ENCODE data around the gene ZNF528.

The ZNF528 gene

GRCh38 chr19:52428937-52429336 lies 31.3 kb downstream of the ZNF528 start, which contains the start of gene ZNF534:
Gene ZNF534, plus strand, starts transcription at chr19:52429148. Its CDS starts 2,327 bp downstream, at chr19:52431475.
- Histone ChIP-seq H3K27me3 (ENCODE audit: insufficient read depth, low read length) (no peaks in the 10 kb centered on the region), H3K79me2 (ENCODE audit: insufficient read depth, low read length) (no peaks in the 10 kb centered on the region), H3K9me3 (ENCODE audit: low read length) (no peaks in the 10 kb centered on the region), H3K4me1 (ENCODE audit: insufficient read depth, low read length, severe bottlenecking) (no peaks in the 10 kb centered on the region), H2AFZ (ENCODE audit: low read length) (no peak within 1 kb of the TSS), H3K27ac (ENCODE audit: low read depth, low read length, poor library complexity, severe bottlenecking) (no peak within 1 kb of the TSS), H3K36me3 (ENCODE audit: insufficient read depth, low read length) (no peaks in the 10 kb centered on the region), H3K9ac (ENCODE audit: low read length) (no peak within 1 kb of the TSS), H3K4me3 (ENCODE audit: low read depth, low read length, poor library complexity, severe bottlenecking) (no peak within 1 kb of the TSS), H3K9me2 (ENCODE audit: low read depth, low read length) (no peaks in the 10 kb centered on the region), H3F3A (ENCODE audit: insufficient read depth, low read length) (no peaks in the 10 kb centered on the region), H3K4me2 (ENCODE audit: low read length) (no peak within 1 kb of the TSS), H4K20me1 (ENCODE audit: insufficient read depth, low read length) (no peaks in the 10 kb centered on the region)
- TF ChIP-seq CTCF (IDR thresholded peaks at IDR 0.05; ENCODE audit: low read length): no peak
- no peak for TF ChIP-seq EZH2 (IDR thresholded peaks at IDR 0.05; ENCODE audit: borderline replicate concordance, low read length)

- TF ChIP-seq CTCF (IDR thresholded peaks at IDR 0.05; ENCODE audit: low read length): no peak
- TF ChIP-seq EZH2 (IDR thresholded peaks at IDR 0.05; ENCODE audit: borderline replicate concordance, low read length): no peak
- H3K27ac ChIP-seq (ENCODE audit: low read depth, low read length, poor library complexity, severe bottlenecking): no peak overlapping the region
- peaks cover 9% of the 10 kb centered on the region; the same call in 1 of the 2 replicates for H3K9me3 ChIP-seq (ENCODE audit: low read length)
Observed at GRCh38 chr19:52442179-52442578, 44.5 kb downstream of the ZNF528 start.

GRCh38 chr19:52444506-52444905 lies 46.9 kb downstream of the ZNF528 start:
- Histone ChIP-seq H3K9me3 (ENCODE audit: low read length) (peaks cover 9% of the 10 kb centered on the region; the same call in 1 of the 2 replicates), H3K9me2 (ENCODE audit: low read depth, low read length) (no peaks in the 10 kb centered on the region), H3K27me3 (ENCODE audit: insufficient read depth, low read length) (no peaks in the 10 kb centered on the region), H3K4me1 (ENCODE audit: insufficient read depth, low read length, severe bottlenecking) (no peaks in the 10 kb centered on the region), H3K4me2 (ENCODE audit: low read length) (no peak overlapping the region), H2AFZ (ENCODE audit: low read length) (no peak overlapping the region), H4K20me1 (ENCODE audit: insufficient read depth, low read length) (no peaks in the 10 kb centered on the region), H3K9ac (ENCODE audit: low read length) (no peak overlapping the region), H3K4me3 (ENCODE audit: low read depth, low read length, poor library complexity, severe bottlenecking) (no peak overlapping the region), H3F3A (ENCODE audit: insufficient read depth, low read length) (no peaks in the 10 kb centered on the region), H3K27ac (ENCODE audit: low read depth, low read length, poor library complexity, severe bottlenecking) (no peak overlapping the region), H3K79me2 (ENCODE audit: insufficient read depth, low read length) (no peaks in the 10 kb centered on the region), H3K36me3 (ENCODE audit: insufficient read depth, low read length) (no peaks in the 10 kb centered on the region)
- no peak for TF ChIP-seq EZH2 (IDR thresholded peaks at IDR 0.05; ENCODE audit: borderline replicate concordance, low read length)
- no peak for TF ChIP-seq CTCF (IDR thresholded peaks at IDR 0.05; ENCODE audit: low read length)

More at GRCh38 chr19:52442179-52442578, 44.5 kb downstream of the ZNF528 start:
- no peaks in the 10 kb centered on the region for H4K20me1 ChIP-seq (ENCODE audit: insufficient read depth, low read length)
- no peak overlapping the region for H2AFZ ChIP-seq (ENCODE audit: low read length)
- no peaks in the 10 kb centered on the region for H3K9me2 ChIP-seq (ENCODE audit: low read depth, low read length)
- H3K4me2 ChIP-seq (ENCODE audit: low read length): no peak overlapping the region
- no peaks in the 10 kb centered on the region for H3K36me3 ChIP-seq (ENCODE audit: insufficient read depth, low read length)
- H3F3A ChIP-seq (ENCODE audit: insufficient read depth, low read length): no peaks in the 10 kb centered on the region
- H3K9ac ChIP-seq (ENCODE audit: low read length): no peak overlapping the region
- no peaks in the 10 kb centered on the region for H3K4me1 ChIP-seq (ENCODE audit: insufficient read depth, low read length, severe bottlenecking)
- H3K79me2 ChIP-seq (ENCODE audit: insufficient read depth, low read length): no peaks in the 10 kb centered on the region
- H3K4me3 ChIP-seq (ENCODE audit: low read depth, low read length, poor library complexity, severe bottlenecking): no peak overlapping the region
- H3K27me3 ChIP-seq (ENCODE audit: insufficient read depth, low read length): no peaks in the 10 kb centered on the region
